ENCODE data around the gene MBNL1.

MBNL1 gene

GRCh38 chr3:152448091-152448490 is 179.4 kb downstream of the MBNL1 start:
- intact Hi-C loops (cut with DNase I; ENCODE audit: low total_unique reads), result loop anchor here (10.0 kb wide), 1 partner anchor 373 kb away; no protein-coding TSS in a partner anchor
- H3K27me3 ChIP-seq, result no peaks in the 10 kb centered on the region
- TF ChIP-seq CTCF (IDR thresholded peaks at IDR 0.05), result no peak
- H3K27ac ChIP-seq, result peak overlapping the region; percentile 50 to 52
- no peak overlapping the region for H3K4me3 ChIP-seq
- DNase-seq, result no peak
- H3K4me1 ChIP-seq, result peaks cover 0 to 95% (median 54%) of the 10 kb centered on the region in 4 donors
- no peaks in the 10 kb centered on the region for H3K9me3 ChIP-seq
- H3K36me3 ChIP-seq, result peaks cover 16 to 28% (median 27%) of the 10 kb centered on the region in 3 donors

GRCh38 chr3:152452318-152452717 is 183.6 kb downstream of the MBNL1 start:
- peaks cover 23 to 33% (median 33%) of the 10 kb centered on the region in 3 donors for H3K36me3 ChIP-seq
- intact Hi-C loops (cut with DNase I; ENCODE audit: low total_unique reads), result no loop called here
- DNase-seq, result no peak
- H3K9me3 ChIP-seq, result no peaks in the 10 kb centered on the region
- TF ChIP-seq CTCF (IDR thresholded peaks at IDR 0.05), result no peak
- no peak overlapping the region for H3K4me3 ChIP-seq
- H3K27me3 ChIP-seq, result no peaks in the 10 kb centered on the region
- peaks cover 0 to 92% (median 31%) of the 10 kb centered on the region in 4 donors for H3K4me1 ChIP-seq
- no peak overlapping the region for H3K27ac ChIP-seq

- peaks cover 0 to 91% (median 26%) of the 10 kb centered on the region in 4 donors for H3K4me1 ChIP-seq
- H3K27ac ChIP-seq, result peak overlapping the region in 1 of 2 donors; percentile 5
- no peak overlapping the region for H3K4me3 ChIP-seq
- peaks cover 25 to 38% (median 33%) of the 10 kb centered on the region in 3 donors for H3K36me3 ChIP-seq
- no peak for DNase-seq
- H3K27me3 ChIP-seq, result no peaks in the 10 kb centered on the region
- TF ChIP-seq CTCF (IDR thresholded peaks at IDR 0.05), result no peak
- intact Hi-C loops (cut with DNase I; ENCODE audit: low total_unique reads), result no loop called here
- no peaks in the 10 kb centered on the region for H3K9me3 ChIP-seq
These were observed 185.5 kb downstream of the MBNL1 start for GRCh38 chr3:152454076-152454875.

GRCh38 chr3:152455989-152456388 is 187.3 kb downstream of the MBNL1 start:
- H3K36me3 ChIP-seq, result peaks cover 29 to 47% (median 35%) of the 10 kb centered on the region in 3 donors
- peaks cover 0 to 82% (median 23%) of the 10 kb centered on the region in 4 donors for H3K4me1 ChIP-seq
- no peak for TF ChIP-seq CTCF (IDR thresholded peaks at IDR 0.05)
- H3K27me3 ChIP-seq, result no peaks in the 10 kb centered on the region
- H3K9me3 ChIP-seq, result no peaks in the 10 kb centered on the region
- no peak overlapping the region for H3K4me3 ChIP-seq
- no peak overlapping the region for H3K27ac ChIP-seq
- no peak for DNase-seq
- intact Hi-C loops (cut with DNase I; ENCODE audit: low total_unique reads), result no loop called here

- DNase-seq, result no peak
- no peak for TF ChIP-seq CTCF (IDR thresholded peaks at IDR 0.05)
- H3K27ac ChIP-seq, result peak overlapping the region in 1 of 2 donors; percentile 13
- H3K9me3 ChIP-seq, result no peaks in the 10 kb centered on the region
- no peak overlapping the region for H3K4me3 ChIP-seq
- intact Hi-C loops (cut with DNase I; ENCODE audit: low total_unique reads), result no loop called here
- H3K4me1 ChIP-seq, result peaks cover 0 to 80% (median 22%) of the 10 kb centered on the region in 4 donors
- H3K27me3 ChIP-seq, result no peaks in the 10 kb centered on the region
- peaks cover 21 to 54% (median 45%) of the 10 kb centered on the region in 3 donors for H3K36me3 ChIP-seq
These were observed 189.0 kb downstream of the MBNL1 start for GRCh38 chr3:152457500-152458375.
